Right lobe of liver (tissue), 6 donors: Measurements from ENCODE around the gene BAIAP2L2. TPM values are rescaled to one million over a fixed set of nuclear protein-coding genes. Genes with fewer than 3 reads are reported as not detected.
A peak's percentile ranks its signal among the peaks of the same experiment; 100 is the strongest.

Experiments used
- ATAC-seq, 4 donors: fragments of 200-7000 bp; cut with Tn5 transposase; one replicate each; pipeline ENCODE4 v1.9.1; 2020; ENCODE audit warnings: mild to moderate bottlenecking in 4 of 4, moderate library complexity in 4 of 4
- DNase-seq, 3 donors: peaks; one replicate each; pipeline ENCODE4 v3.0.0-alpha.2; 2020
- H3K27ac ChIP-seq, 3 donors: fragments of 200-600 bp; one replicate each; pipeline ENCODE4 v1.8.0; 2022
- H3K27me3 ChIP-seq, 2 donors: fragments of 200-600 bp; one replicate each; pipeline ENCODE4 v1.8.0; 2022
- H3K36me3 ChIP-seq, 4 donors: fragments of 200-600 bp; sonication (generic) in 1 of 4; one replicate each; pipeline versions ENCODE4 v1.5.1 to v1.8.0; 2017 to 2022; ENCODE audit warnings: control low read depth in 1 of 4
- H3K4me1 ChIP-seq, 4 donors: fragments of 200-600 bp; sonication (generic) in 1 of 4; one replicate each; pipeline versions ENCODE4 v1.5.1 to v1.8.0; 2017 to 2022; ENCODE audit warnings: control low read depth in 1 of 4
- H3K4me3 ChIP-seq, 3 donors: fragments of 200-600 bp; one replicate each; pipeline ENCODE4 v1.8.0; 2022
- H3K9me3 ChIP-seq, 4 donors: fragments of 200-600 bp; sonication (generic) in 1 of 4; one replicate each; pipeline versions ENCODE4 v1.5.1 to v1.8.0; 2017 to 2022; ENCODE audit warnings: control low read depth in 1 of 4
- POLR2A ChIP-seq: fragments of 450-650 bp; IDR thresholded peaks from one replicate; pipeline ENCODE4 v1.6.1; 2017; ENCODE audit warnings: antibody characterized with exemption, mild to moderate bottlenecking
- WGBS: methylation state at CpG from one replicate; pipeline ENCODE4 v1.1.6; 2018; ENCODE audit warnings: low coverage, low lambda C conversion rate; ENCODE audit not compliant: insufficient coverage; ENCODE audit errors: missing lambda C conversion rate; 5-methylcytosine and 5-hydroxymethylcytosine counted together
- intact Hi-C, 2 donors: fragments of 100-400 bp; cut with DNase I; formaldehyde crosslinking; loops; one replicate each; pipeline versions ENCODE4 v1.11.2 to v1.14.1; 2022
- total RNA-seq, 6 experiments: library from RNA; depleted of rRNA in 2 of 6; stranded (reverse); fragments of >200 nt in 2 of 6; fragmentation: NEBNext Ultra II Directional in 3 of 6; extraction: Animal tissue kit (Norgen Biotek cat#: 25700) in 3 of 6; gene quantifications; one replicate each; pipeline versions ENCODE4 v1.1.0 to v1.2.4, GENCODE V29; 2016 to 2023
- TF ChIP-seq, protein P1 (sequence below), 4 donors: fragments of 200-600 bp in 3 of 4; fragments of 450-650 bp in 1 of 4; IDR thresholded peaks; one replicate each; pipeline versions ENCODE4 v1.5.1 to v1.8.0; 2016 to 2022; ENCODE audit warnings: antibody characterized with exemption in 4 of 4, mild to moderate bottlenecking in 2 of 4
- donor health status: DM: no; HTN: yes; CAD: no.
- donor health status: DM: no; HTN: no; CAD: no.
- donor health status: DM: no; HTN: no; CAD: no.
- donor health status: DM: no; HTN: yes; CAD: no.
- donor health status: DM: no; HTN: yes; CAD: no.

BAIAP2L2 gene
- total RNA-seq, 6 experiments from 2014 or later: 0.79 to 5.0 (median 1.4) TPM

DNA sequence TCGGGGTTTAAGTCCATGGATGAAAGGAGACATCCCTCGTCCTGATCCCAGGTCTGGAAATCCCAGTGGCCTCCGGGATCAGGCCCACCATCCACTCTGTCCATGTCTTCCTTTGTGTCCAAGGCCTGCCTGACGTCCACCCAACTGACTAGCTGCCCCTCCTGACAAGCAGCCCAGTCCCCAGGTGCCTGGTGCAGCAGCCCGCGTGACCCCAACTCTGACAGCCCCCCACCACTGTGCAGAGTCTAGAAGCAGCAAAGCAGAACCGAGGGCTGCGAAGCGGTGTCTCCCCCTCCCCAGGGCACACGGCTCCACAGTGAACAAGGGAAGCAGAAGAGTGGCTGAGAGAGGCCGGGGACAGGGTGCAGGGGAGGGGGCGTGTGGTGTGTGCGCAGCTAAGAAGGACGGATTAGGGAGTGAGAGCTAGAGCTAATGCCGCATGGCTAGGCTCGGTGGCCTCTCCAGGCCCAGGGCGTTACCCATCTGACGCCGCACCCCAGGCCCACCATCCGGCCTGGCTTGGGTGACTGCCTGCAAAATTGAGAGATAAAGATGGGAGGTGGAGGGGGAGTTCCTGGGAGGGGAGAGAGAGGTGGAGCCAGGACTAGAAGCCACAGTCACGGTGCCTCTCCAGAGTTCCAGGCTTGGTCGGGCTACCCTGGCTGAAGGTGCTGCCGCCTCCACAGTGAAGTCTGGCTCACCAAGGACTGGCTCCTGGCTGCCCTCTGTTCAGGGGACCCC is 16.6 kb upstream of the BAIAP2L2 start:
- no peaks in the 10 kb centered on the region for H3K27me3 ChIP-seq
- TF ChIP-seq, protein P1, sequence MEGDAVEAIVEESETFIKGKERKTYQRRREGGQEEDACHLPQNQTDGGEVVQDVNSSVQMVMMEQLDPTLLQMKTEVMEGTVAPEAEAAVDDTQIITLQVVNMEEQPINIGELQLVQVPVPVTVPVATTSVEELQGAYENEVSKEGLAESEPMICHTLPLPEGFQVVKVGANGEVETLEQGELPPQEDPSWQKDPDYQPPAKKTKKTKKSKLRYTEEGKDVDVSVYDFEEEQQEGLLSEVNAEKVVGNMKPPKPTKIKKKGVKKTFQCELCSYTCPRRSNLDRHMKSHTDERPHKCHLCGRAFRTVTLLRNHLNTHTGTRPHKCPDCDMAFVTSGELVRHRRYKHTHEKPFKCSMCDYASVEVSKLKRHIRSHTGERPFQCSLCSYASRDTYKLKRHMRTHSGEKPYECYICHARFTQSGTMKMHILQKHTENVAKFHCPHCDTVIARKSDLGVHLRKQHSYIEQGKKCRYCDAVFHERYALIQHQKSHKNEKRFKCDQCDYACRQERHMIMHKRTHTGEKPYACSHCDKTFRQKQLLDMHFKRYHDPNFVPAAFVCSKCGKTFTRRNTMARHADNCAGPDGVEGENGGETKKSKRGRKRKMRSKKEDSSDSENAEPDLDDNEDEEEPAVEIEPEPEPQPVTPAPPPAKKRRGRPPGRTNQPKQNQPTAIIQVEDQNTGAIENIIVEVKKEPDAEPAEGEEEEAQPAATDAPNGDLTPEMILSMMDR (IDR thresholded peaks at IDR 0.05): no peak
- TF ChIP-seq POLR2A: no peak
- intact Hi-C loops: no loop called here
- no peaks in the 10 kb centered on the region for H3K36me3 ChIP-seq
- DNase-seq: peak in 1 of 3 donors; percentile 33
- no peak overlapping the region for H3K27ac ChIP-seq
- no peak overlapping the region for H3K4me3 ChIP-seq
- H3K4me1 ChIP-seq: no peaks in the 10 kb centered on the region
- ATAC-seq: no peak
- H3K9me3 ChIP-seq: no peaks in the 10 kb centered on the region
- WGBS: 97% methylated on average over 5 of the region's 23 CpGs

DNA sequence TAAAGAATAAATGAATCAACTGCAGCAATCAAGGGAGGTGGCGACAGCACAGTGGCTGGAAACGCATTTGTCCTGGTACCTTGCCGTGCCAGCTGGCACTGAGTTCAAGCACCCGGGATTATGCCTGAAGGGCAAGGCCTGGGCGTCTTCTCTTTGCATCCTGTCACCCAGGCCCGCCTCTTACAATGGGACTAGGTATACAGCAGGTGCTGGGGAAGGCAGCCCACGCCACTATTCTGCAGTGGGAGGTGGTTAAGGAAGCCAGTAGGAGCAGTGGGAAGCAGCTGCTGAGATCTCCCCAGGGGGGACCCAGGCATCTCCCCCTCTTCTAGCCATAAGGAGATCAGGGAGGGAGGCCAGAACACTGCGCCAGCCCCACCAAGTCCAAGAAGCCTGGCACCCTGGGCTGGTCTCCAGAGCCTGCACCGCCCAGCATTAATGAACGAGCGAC is 15.3 kb upstream of the BAIAP2L2 start:
- Histone ChIP-seq H3K4me1 (no peaks in the 10 kb centered on the region), H3K4me3 (no peak overlapping the region), H3K27ac (no peak overlapping the region), H3K9me3 (no peaks in the 10 kb centered on the region), H3K36me3 (no peaks in the 10 kb centered on the region), H3K27me3 (no peaks in the 10 kb centered on the region)
- ATAC-seq (no peak), DNase-seq (peak in 1 of 3 donors; percentile 37)
- WGBS: 92% methylated on average over 4 of the region's 11 CpGs
- no peak for TF ChIP-seq POLR2A
- TF ChIP-seq, protein P1 (IDR thresholded peaks at IDR 0.05): no peak
- intact Hi-C loops: no loop called here

DNA sequence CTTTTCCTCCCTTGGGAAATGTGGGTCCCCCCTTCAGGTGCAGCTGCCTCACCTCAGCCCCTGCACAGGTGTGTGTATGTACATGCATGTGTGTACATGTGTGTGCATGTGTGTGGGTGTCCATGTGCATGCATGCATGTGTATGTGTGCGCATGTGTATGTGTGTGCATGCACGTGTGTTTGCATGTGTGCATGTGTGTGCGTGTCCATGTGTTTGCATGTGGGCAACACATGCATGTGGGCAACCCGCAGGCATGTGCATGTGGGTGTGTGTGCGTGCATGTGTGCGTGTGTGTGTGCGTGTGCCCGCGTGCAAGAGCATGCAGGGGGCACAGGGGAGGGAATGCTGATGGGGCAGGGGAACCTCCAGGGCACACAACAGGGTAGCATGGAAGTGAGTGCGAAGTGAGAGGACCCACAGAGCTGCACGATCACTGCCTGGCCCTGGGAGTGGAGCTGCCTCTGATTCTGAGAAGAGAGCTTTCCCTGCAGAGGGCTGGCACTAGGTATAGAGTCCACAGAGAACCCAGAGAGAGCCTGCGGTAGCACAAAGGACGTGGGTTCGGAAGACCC is 14.6 kb upstream of the BAIAP2L2 start:
- no peaks in the 10 kb centered on the region for H3K36me3 ChIP-seq
- intact Hi-C loops: no loop called here
- H3K4me1 ChIP-seq: no peaks in the 10 kb centered on the region
- H3K9me3 ChIP-seq: no peaks in the 10 kb centered on the region
- DNase-seq: peak in 1 of 3 donors; percentile 35
- WGBS: 88% methylated on average over 9 of the region's 14 CpGs
- no peak for ATAC-seq
- H3K27ac ChIP-seq: no peak overlapping the region
- H3K4me3 ChIP-seq: no peak overlapping the region
- H3K27me3 ChIP-seq: no peaks in the 10 kb centered on the region
- TF ChIP-seq, protein P1 (IDR thresholded peaks at IDR 0.05): no peak
- TF ChIP-seq POLR2A: no peak

DNA sequence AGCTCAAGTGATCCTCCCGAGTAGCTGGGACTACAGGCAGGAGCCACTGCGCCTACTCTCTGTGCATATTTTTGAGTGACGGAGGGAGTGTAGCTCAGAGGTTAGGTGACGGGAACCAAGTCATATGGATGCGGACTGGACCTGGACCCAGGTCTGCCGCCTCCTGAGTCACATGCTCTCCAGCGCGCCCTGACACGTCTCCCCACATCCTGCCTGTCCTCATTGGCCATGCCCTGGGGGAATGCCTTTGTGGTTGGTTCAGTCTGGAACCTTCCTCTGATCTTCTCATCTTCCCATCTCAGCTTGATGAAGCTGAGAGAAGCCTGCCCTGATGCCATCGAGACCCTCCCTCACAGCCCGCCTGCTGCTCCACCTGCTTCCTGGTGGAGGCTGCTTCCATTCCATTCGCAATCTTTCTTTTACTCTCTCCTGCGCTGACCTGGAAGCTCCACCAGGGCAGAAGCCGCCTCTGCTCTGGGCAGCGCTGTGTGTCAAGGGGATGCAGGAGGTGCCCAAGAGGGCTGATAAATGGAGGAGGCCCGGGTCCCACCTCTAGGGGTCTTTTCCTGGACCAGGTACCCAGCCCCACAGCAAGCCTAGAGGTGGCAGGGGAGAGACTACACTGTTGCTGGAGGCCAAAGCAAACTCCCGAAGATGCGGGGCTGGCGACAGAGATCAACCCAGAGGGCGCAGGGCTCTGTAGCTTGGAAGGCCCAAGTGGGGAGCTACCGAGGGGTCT is 13.9 kb upstream of the BAIAP2L2 start:
- H3K36me3 ChIP-seq: no peaks in the 10 kb centered on the region
- 86% methylated on average over 6 of the region's 21 CpGs for WGBS
- intact Hi-C loops: no loop called here
- ATAC-seq (no peak), DNase-seq (no peak)
- H3K27me3 ChIP-seq: no peaks in the 10 kb centered on the region
- no peaks in the 10 kb centered on the region for H3K4me1 ChIP-seq
- H3K9me3 ChIP-seq: no peaks in the 10 kb centered on the region
- no peak overlapping the region for H3K4me3 ChIP-seq
- TF ChIP-seq, protein P1 (IDR thresholded peaks at IDR 0.05): no peak
- TF ChIP-seq POLR2A: no peak
- H3K27ac ChIP-seq: no peak overlapping the region
